WERI-Rb-1 (cell line): ENCODE results near the gene SLC1A3.

Experiments
- DNase-seq: peaks from one replicate; pipeline ENCODE4 v3.0.0-alpha.2; 2020
- H3K27ac ChIP-seq: fragments of 250-450 bp; sonication (Bioruptor Pico); 2 replicates; pipeline ENCODE4 v1.5.1; 2020; ENCODE audit warnings: mild to moderate bottlenecking, moderate library complexity
- H3K27me3 ChIP-seq: fragments of 250-450 bp; sonication (Bioruptor Pico); 2 replicates; pipeline ENCODE4 v1.5.1; 2021; ENCODE audit warnings: mild to moderate bottlenecking, low read depth, moderate library complexity; ENCODE audit not compliant: insufficient read depth, severe bottlenecking
- H3K36me3 ChIP-seq: fragments of 250-450 bp; sonication (Bioruptor Pico); 2 replicates; pipeline ENCODE4 v1.5.1; 2020; ENCODE audit warnings: mild to moderate bottlenecking, moderate library complexity
- H3K4me3 ChIP-seq: 2 replicates; pipeline ENCODE4 v1.5.1; 2011; ENCODE audit warnings: low read depth, mild to moderate bottlenecking, control low read depth, low read length
- H3K9me3 ChIP-seq: fragments of 250-450 bp; sonication (Bioruptor Pico); 2 replicates; pipeline ENCODE4 v1.5.1; 2021; ENCODE audit warnings: mild to moderate bottlenecking, moderate library complexity; ENCODE audit not compliant: severe bottlenecking
- TF ChIP-seq, protein P1 (sequence below): IDR thresholded peaks from 2 replicates; pipeline ENCODE4 v1.5.1; 2011; ENCODE audit warnings: low read depth, mild to moderate bottlenecking, control low read depth, inconsistent platforms, low read length

SLC1A3 gene

DNA sequence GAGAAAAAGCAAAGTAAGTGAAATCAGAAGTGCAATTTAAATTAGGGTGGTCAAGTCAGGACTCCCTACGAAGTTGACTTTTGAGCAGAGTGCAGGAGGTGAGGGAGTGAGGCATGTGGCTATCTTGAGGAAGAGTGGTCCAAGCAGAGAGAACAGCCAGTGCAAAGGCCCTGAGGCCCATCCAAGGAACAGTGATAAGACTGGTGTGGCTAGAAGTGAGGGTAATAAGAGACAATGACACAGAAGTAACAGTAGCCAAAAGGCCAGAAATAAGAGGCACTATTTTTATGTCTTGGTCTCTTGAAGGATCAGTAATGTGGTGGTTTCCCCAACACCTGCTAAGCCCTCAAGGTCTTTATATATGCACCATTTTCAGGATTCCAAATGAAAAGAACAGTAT is 120.4 kb downstream of the SLC1A3 start:
- no peaks in the 10 kb centered on the region for H3K36me3 ChIP-seq
- TF ChIP-seq, protein P1, sequence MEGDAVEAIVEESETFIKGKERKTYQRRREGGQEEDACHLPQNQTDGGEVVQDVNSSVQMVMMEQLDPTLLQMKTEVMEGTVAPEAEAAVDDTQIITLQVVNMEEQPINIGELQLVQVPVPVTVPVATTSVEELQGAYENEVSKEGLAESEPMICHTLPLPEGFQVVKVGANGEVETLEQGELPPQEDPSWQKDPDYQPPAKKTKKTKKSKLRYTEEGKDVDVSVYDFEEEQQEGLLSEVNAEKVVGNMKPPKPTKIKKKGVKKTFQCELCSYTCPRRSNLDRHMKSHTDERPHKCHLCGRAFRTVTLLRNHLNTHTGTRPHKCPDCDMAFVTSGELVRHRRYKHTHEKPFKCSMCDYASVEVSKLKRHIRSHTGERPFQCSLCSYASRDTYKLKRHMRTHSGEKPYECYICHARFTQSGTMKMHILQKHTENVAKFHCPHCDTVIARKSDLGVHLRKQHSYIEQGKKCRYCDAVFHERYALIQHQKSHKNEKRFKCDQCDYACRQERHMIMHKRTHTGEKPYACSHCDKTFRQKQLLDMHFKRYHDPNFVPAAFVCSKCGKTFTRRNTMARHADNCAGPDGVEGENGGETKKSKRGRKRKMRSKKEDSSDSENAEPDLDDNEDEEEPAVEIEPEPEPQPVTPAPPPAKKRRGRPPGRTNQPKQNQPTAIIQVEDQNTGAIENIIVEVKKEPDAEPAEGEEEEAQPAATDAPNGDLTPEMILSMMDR = no peak
- H3K9me3 ChIP-seq = no peaks in the 10 kb centered on the region
- no peak overlapping the region for H3K4me3 ChIP-seq
- no peaks in the 10 kb centered on the region for H3K27me3 ChIP-seq
- H3K27ac ChIP-seq = no peak overlapping the region
- no peak for DNase-seq

DNA sequence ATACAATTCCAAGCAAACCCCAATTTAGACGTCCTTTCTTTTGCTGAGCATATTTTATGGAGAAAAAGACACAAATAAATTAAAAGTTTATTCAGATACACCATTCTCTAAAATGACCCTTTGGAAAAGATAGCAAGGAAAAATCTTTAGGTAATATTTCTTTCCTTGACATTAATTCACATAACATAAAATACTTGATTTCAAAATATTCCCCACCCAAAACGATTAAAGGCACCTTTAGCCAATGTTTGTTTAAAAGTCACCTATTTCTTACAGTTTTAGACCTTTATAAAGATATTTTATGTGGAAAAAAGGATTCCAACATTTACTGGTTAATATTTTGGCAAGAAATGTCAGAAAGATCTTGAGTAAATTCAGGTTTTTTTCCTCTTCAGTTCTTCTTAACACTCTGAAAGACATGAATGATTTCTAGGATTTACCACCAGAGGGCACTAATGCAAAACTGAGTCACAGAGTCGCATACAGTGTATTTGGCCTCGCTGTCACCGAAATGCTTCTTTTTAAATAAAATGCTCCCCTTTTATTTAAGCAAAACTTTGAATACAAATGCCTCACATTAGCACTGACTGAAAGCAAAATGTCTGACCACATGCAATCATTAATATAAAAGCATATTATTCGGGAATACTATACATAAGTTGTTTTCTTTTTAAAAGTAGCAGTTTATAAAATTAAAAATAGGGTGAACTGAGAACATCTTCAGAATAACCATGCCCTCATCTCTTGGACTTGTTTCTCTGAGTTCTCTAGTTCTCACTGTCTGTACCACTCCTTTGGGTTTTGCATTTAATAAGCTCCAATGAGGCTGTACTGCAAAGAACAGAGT is 122.5 kb downstream of the SLC1A3 start:
- Histone ChIP-seq H3K36me3 (no peaks in the 10 kb centered on the region), H3K9me3 (no peaks in the 10 kb centered on the region), H3K27ac (no peak overlapping the region), H3K27me3 (no peaks in the 10 kb centered on the region), H3K4me3 (no peak overlapping the region)
- no peak for DNase-seq
- TF ChIP-seq, protein P1 = peak; percentile 49

DNA sequence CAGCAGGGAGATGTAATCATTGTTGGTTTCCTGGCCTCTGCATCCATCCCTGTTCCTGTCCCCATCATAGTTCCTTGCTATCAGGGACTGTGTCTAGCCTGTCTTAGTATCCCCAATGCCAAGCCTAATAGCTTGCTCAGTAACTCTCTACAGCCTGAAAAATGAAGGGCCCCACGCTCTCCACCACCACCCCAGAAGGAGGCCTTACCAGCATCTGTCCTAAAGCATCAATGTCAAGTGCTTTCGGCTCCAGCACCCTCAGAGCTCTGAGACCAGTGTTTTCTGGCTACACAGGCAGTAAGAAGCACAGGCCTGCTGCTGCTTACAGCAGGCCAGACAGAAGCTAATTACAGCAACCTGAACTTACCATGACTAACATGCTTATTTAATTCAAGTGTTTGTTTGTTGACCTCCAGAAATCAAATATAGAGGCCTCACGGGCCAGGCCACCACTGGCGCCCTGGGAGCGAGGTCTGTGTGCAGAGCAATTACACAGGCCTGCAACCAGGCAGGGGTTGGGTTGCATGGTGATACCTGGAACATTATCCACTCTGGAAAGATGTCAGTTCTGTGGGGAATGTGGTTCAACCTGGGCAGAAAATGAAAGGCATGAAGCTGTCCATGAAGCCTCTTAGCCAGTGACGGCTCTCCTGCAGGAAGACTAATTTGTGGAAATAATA is 124.3 kb downstream of the SLC1A3 start:
- DNase-seq = no peak
- no peaks in the 10 kb centered on the region for H3K36me3 ChIP-seq
- H3K27me3 ChIP-seq = no peaks in the 10 kb centered on the region
- H3K27ac ChIP-seq = no peak overlapping the region
- H3K9me3 ChIP-seq = no peaks in the 10 kb centered on the region
- TF ChIP-seq, protein P1 = no peak
- H3K4me3 ChIP-seq = no peak overlapping the region

DNA sequence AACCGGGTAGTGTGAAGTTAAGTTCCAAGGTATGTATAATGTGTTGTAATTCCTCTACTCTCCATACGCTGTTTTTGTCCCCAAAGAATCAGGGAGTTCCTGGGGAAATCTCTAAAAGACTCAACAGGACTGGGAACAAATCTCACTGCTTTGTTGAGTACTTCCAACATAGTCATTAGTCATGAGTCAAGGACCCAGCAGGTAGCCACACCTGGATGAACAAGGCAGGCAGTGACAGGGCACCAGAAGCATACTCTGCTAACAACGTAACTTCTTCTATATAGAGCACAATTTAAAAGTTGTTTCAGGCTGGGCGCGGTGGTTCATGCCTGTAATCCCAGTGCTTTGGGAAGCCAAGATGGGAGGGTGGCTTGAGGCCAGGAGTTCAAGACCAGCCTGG is 126.8 kb downstream of the SLC1A3 start:
- TF ChIP-seq, protein P1 = no peak
- Histone ChIP-seq H3K36me3 (no peaks in the 10 kb centered on the region), H3K9me3 (no peaks in the 10 kb centered on the region), H3K27me3 (no peaks in the 10 kb centered on the region), H3K27ac (no peak overlapping the region), H3K4me3 (no peak overlapping the region)
- DNase-seq = no peak

DNA sequence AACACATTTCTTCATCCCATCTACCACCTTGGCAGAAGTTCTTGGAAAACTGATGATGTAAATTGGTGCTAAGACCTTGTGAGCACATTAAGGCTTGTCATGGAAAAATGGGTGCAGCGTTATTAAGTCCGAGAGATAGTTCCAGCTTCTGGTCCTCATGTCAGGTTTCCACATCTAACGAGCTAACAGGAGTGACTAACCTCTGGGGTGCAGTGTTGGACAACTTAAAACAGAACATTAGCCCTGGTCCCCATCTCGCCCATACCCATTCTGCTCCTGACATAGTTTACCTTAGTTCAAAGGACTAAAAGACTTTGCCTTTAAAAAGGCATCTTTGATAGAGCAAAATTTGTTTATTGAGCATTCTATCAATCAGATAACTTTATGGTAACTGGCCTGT is 128.0 kb downstream of the SLC1A3 start:
- TF ChIP-seq, protein P1 = peak; percentile 52
- H3K27me3 ChIP-seq = no peaks in the 10 kb centered on the region
- H3K4me3 ChIP-seq = no peak overlapping the region
- DNase-seq = peak; percentile 45
- H3K27ac ChIP-seq = no peak overlapping the region
- H3K36me3 ChIP-seq = no peaks in the 10 kb centered on the region
- H3K9me3 ChIP-seq = no peaks in the 10 kb centered on the region
